ENCODE data around the gene DLG2.

Gene DLG2

GRCh38 chr11:83845797-83846196, 1781.3 kb downstream of the DLG2 start:
- H3K27me3 ChIP-seq (ENCODE audit: control insufficient read depth, insufficient read depth, low read length) = no peaks in the 10 kb centered on the region
- H3K4me3 ChIP-seq (ENCODE audit: low read length) = no peak overlapping the region
- DNase-seq (ENCODE audit: low read depth, low spot score) = no peak
- H3K4me1 ChIP-seq (ENCODE audit: control insufficient read depth, insufficient read depth, low read length) = no peaks in the 10 kb centered on the region
- no peaks in the 10 kb centered on the region for H3K36me3 ChIP-seq (ENCODE audit: control insufficient read depth, insufficient read depth, low read length)
- H3K27ac ChIP-seq (ENCODE audit: low read length) = no peak overlapping the region
- no CpG with 5 or more reads among the region's 1 CpG for whole genome bisulfite sequencing (ENCODE audit: insufficient coverage, insufficient read length)
- no peaks in the 10 kb centered on the region for H3K9me3 ChIP-seq (ENCODE audit: control insufficient read depth, insufficient read depth, low read length)

- H3K27ac ChIP-seq (ENCODE audit: low read length) = no peak overlapping the region
- 0 out of 2 replicates have a peak, but pooled peaks cover 1% of the 10 kb centered on the region for H3K4me1 ChIP-seq (ENCODE audit: control insufficient read depth, insufficient read depth, low read length)
- H3K9me3 ChIP-seq (ENCODE audit: control insufficient read depth, insufficient read depth, low read length) = no peaks in the 10 kb centered on the region
- WGBS (ENCODE audit: insufficient coverage, insufficient read length) = no CpG with 5 or more reads among the region's 2 CpGs
- no peaks in the 10 kb centered on the region for H3K27me3 ChIP-seq (ENCODE audit: control insufficient read depth, insufficient read depth, low read length)
- no peak for DNase-seq (ENCODE audit: low read depth, low spot score)
- no peaks in the 10 kb centered on the region for H3K36me3 ChIP-seq (ENCODE audit: control insufficient read depth, insufficient read depth, low read length)
- H3K4me3 ChIP-seq (ENCODE audit: low read length) = no peak overlapping the region
Measured at GRCh38 chr11:83840326-83840725, 1786.8 kb downstream of the DLG2 start.

- Histone ChIP-seq H3K4me3 (ENCODE audit: low read length) (no peak overlapping the region), H3K27ac (ENCODE audit: low read length) (no peak overlapping the region), H3K4me1 (ENCODE audit: control insufficient read depth, insufficient read depth, low read length) (0 out of 2 replicates have a peak, but pooled peaks cover 1% of the 10 kb centered on the region), H3K36me3 (ENCODE audit: control insufficient read depth, insufficient read depth, low read length) (no peaks in the 10 kb centered on the region), H3K27me3 (ENCODE audit: control insufficient read depth, insufficient read depth, low read length) (no peaks in the 10 kb centered on the region), H3K9me3 (ENCODE audit: control insufficient read depth, insufficient read depth, low read length) (no peaks in the 10 kb centered on the region)
- no CpG with 5 or more reads among the region's 10 CpGs for WGBS (ENCODE audit: insufficient coverage, insufficient read length)
- DNase-seq (ENCODE audit: low read depth, low spot score) = peak; percentile 58
Measured at GRCh38 chr11:83836883-83837654, 1790.1 kb downstream of the DLG2 start.

- Histone ChIP-seq H3K27ac (ENCODE audit: low read length) (no peak overlapping the region), H3K36me3 (ENCODE audit: control insufficient read depth, insufficient read depth, low read length) (no peaks in the 10 kb centered on the region), H3K9me3 (ENCODE audit: control insufficient read depth, insufficient read depth, low read length) (no peaks in the 10 kb centered on the region), H3K27me3 (ENCODE audit: control insufficient read depth, insufficient read depth, low read length) (no peaks in the 10 kb centered on the region), H3K4me3 (ENCODE audit: low read length) (no peak overlapping the region), H3K4me1 (ENCODE audit: control insufficient read depth, insufficient read depth, low read length) (0 out of 2 replicates have a peak, but pooled peaks cover 1% of the 10 kb centered on the region)
- DNase-seq (ENCODE audit: low read depth, low spot score) = no peak
Measured at GRCh38 chr11:83836065-83836464, 1791.1 kb downstream of the DLG2 start.

DNA sequence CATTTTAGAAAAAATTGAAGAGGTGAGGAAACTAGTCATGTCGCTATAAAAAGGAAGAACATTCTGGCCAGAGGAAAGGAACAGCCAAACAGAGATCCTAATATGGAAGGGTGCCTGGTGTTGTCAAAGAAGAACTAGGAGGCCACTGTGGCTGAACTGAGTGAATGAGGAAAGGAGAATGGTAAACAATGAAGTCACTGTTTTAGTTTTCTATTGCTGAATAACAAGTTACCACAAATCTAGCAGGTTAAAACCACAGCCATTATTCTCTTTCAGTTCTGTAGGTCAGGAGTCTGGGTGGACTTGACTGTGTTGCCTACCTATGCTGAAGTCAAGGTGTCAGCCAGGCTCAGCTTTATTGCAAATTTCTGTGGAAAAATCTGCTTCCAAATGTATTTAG, 1791.7 kb downstream of the DLG2 start:
- H3K4me3 ChIP-seq (ENCODE audit: low read length) = no peak overlapping the region
- 0 out of 2 replicates have a peak, but pooled peaks cover 1% of the 10 kb centered on the region for H3K4me1 ChIP-seq (ENCODE audit: control insufficient read depth, insufficient read depth, low read length)
- H3K27me3 ChIP-seq (ENCODE audit: control insufficient read depth, insufficient read depth, low read length) = no peaks in the 10 kb centered on the region
- H3K9me3 ChIP-seq (ENCODE audit: control insufficient read depth, insufficient read depth, low read length) = no peaks in the 10 kb centered on the region
- no CpG with 5 or more reads among the region's 1 CpG for whole genome bisulfite sequencing (ENCODE audit: insufficient coverage, insufficient read length)
- no peak for DNase-seq (ENCODE audit: low read depth, low spot score)
- no peaks in the 10 kb centered on the region for H3K36me3 ChIP-seq (ENCODE audit: control insufficient read depth, insufficient read depth, low read length)
- H3K27ac ChIP-seq (ENCODE audit: low read length) = no peak overlapping the region

GRCh38 chr11:83831929-83832328, 1795.2 kb downstream of the DLG2 start:
- H3K36me3 ChIP-seq (ENCODE audit: control insufficient read depth, insufficient read depth, low read length) = no peaks in the 10 kb centered on the region
- no peaks in the 10 kb centered on the region for H3K27me3 ChIP-seq (ENCODE audit: control insufficient read depth, insufficient read depth, low read length)
- H3K9me3 ChIP-seq (ENCODE audit: control insufficient read depth, insufficient read depth, low read length) = no peaks in the 10 kb centered on the region
- no peak for DNase-seq (ENCODE audit: low read depth, low spot score)
- H3K4me3 ChIP-seq (ENCODE audit: low read length) = no peak overlapping the region
- H3K4me1 ChIP-seq (ENCODE audit: control insufficient read depth, insufficient read depth, low read length) = no peaks in the 10 kb centered on the region
- H3K27ac ChIP-seq (ENCODE audit: low read length) = no peak overlapping the region

DNA sequence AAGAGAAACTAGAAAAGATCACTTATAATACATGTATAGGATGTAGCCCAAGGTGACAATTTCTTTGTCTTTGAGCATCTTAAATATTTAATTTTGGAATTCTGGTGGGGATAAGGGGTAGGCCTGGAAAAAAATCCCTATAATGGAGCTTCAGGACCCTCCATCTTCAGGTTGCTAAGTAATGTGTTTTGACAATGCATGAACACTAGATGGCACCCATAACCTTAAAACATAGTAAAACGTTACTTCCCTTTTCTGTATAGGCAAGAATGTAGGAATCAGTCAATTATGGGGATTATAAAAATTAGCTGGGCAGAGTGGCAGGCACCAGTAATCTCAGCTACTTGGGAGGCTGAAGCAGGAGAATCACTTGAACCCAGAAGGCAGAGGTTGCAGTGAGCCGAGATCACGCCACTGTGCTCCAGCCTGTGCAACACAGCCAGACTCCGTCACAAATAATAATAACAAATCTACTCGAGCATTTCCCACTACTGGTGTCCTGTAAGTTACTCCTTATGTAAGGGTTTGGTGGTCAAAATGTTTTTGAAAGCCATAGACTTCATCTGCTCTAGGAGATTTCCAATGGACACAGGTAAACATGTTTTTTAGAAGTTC, 1799.1 kb downstream of the DLG2 start:
- Histone ChIP-seq H3K27me3 (ENCODE audit: control insufficient read depth, insufficient read depth, low read length) (no peaks in the 10 kb centered on the region), H3K9me3 (ENCODE audit: control insufficient read depth, insufficient read depth, low read length) (no peaks in the 10 kb centered on the region), H3K27ac (ENCODE audit: low read length) (no peak overlapping the region), H3K4me3 (ENCODE audit: low read length) (no peak overlapping the region), H3K36me3 (ENCODE audit: control insufficient read depth, insufficient read depth, low read length) (no peaks in the 10 kb centered on the region), H3K4me1 (ENCODE audit: control insufficient read depth, insufficient read depth, low read length) (no peaks in the 10 kb centered on the region)
- no CpG with 5 or more reads among the region's 5 CpGs for whole genome bisulfite sequencing (ENCODE audit: insufficient coverage, insufficient read length)
- no peak for DNase-seq (ENCODE audit: low read depth, low spot score)

DNA sequence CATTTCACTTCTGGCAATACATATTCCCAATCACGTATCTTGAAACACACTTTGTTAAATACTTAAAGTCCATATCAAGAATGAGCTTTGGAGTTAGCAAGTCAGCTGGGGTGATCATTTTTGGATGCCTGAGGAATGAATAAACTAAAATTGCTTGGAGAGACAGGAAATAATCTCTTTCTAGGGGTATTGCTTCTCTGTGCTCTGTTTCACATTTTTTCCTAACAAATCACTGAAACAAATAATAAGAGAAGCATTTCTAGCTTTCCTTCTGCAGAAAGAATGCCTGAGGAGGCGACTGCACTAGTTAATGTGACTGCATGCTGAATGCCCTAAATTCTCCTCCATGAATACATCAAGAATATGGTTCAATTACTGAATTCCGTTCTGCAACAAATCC, 1799.6 kb downstream of the DLG2 start:
- Histone ChIP-seq H3K36me3 (ENCODE audit: control insufficient read depth, insufficient read depth, low read length) (no peaks in the 10 kb centered on the region), H3K4me1 (ENCODE audit: control insufficient read depth, insufficient read depth, low read length) (no peaks in the 10 kb centered on the region), H3K27me3 (ENCODE audit: control insufficient read depth, insufficient read depth, low read length) (no peaks in the 10 kb centered on the region), H3K4me3 (ENCODE audit: low read length) (no peak overlapping the region), H3K27ac (ENCODE audit: low read length) (no peak overlapping the region), H3K9me3 (ENCODE audit: control insufficient read depth, insufficient read depth, low read length) (no peaks in the 10 kb centered on the region)
- no CpG with 5 or more reads among the region's 3 CpGs for WGBS (ENCODE audit: insufficient coverage, insufficient read length)
- no peak for DNase-seq (ENCODE audit: low read depth, low spot score)

GRCh38 chr11:83826078-83826477, 1801.1 kb downstream of the DLG2 start:
- DNase-seq (ENCODE audit: low read depth, low spot score) = no peak

DNA sequence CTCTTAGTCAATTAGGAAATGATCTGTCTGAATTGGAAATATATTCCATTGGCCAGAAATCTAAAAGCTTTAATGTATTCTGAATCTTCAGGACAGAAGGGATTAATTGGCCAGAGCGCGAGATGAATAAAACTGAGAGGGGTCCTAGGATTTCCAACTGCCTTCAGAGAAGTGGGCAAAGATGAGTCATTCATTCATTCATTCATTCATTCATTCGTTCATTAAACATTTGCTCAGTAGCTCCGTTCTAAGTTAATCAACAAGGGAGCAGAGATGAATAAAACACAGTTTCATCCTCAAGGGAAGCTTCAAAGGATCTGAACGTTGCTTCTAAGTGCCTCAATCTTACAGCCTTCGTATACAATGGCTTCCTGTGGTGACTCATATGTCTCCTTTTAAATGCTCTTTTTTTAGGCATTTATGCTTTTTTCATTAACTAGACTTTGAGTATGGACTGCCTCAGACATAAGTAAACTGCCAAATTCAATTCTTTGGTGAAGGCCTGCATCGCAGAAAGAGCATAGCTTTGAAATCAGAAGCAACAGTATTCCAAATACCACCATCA, 1803.6 kb downstream of the DLG2 start:
- no peak for DNase-seq (ENCODE audit: low read depth, low spot score)
- no peaks in the 10 kb centered on the region for H3K36me3 ChIP-seq (ENCODE audit: control insufficient read depth, insufficient read depth, low read length)
- no peak overlapping the region for H3K27ac ChIP-seq (ENCODE audit: low read length)
- no peaks in the 10 kb centered on the region for H3K9me3 ChIP-seq (ENCODE audit: control insufficient read depth, insufficient read depth, low read length)
- WGBS (ENCODE audit: insufficient coverage, insufficient read length) = no CpG with 5 or more reads among the region's 7 CpGs
- no peak overlapping the region for H3K4me3 ChIP-seq (ENCODE audit: low read length)
- no peaks in the 10 kb centered on the region for H3K27me3 ChIP-seq (ENCODE audit: control insufficient read depth, insufficient read depth, low read length)
- H3K4me1 ChIP-seq (ENCODE audit: control insufficient read depth, insufficient read depth, low read length) = no peaks in the 10 kb centered on the region

More at GRCh38 chr11:83826078-83826477, 1801.1 kb downstream of the DLG2 start:
- H3K4me3 ChIP-seq (ENCODE audit: low read length) = no peak overlapping the region
- no peaks in the 10 kb centered on the region for H3K4me1 ChIP-seq (ENCODE audit: control insufficient read depth, insufficient read depth, low read length)
- no peak overlapping the region for H3K27ac ChIP-seq (ENCODE audit: low read length)
- no peaks in the 10 kb centered on the region for H3K36me3 ChIP-seq (ENCODE audit: control insufficient read depth, insufficient read depth, low read length)
- H3K27me3 ChIP-seq (ENCODE audit: control insufficient read depth, insufficient read depth, low read length) = no peaks in the 10 kb centered on the region
- no peaks in the 10 kb centered on the region for H3K9me3 ChIP-seq (ENCODE audit: control insufficient read depth, insufficient read depth, low read length)

All from iPS DF 6.9 (cell line).